HG02885 (cell line): Measurements from ENCODE around the gene PCSK6.

Experiments
- ATAC-seq: cut with Tn5 transposase; IDR thresholded peaks from one replicate; pipeline ENCODE4 v1.9.1; 2021; ENCODE audit warnings: mild to moderate bottlenecking; ENCODE audit not compliant: unreplicated experiment, poor library complexity

The PCSK6 gene

DNA sequence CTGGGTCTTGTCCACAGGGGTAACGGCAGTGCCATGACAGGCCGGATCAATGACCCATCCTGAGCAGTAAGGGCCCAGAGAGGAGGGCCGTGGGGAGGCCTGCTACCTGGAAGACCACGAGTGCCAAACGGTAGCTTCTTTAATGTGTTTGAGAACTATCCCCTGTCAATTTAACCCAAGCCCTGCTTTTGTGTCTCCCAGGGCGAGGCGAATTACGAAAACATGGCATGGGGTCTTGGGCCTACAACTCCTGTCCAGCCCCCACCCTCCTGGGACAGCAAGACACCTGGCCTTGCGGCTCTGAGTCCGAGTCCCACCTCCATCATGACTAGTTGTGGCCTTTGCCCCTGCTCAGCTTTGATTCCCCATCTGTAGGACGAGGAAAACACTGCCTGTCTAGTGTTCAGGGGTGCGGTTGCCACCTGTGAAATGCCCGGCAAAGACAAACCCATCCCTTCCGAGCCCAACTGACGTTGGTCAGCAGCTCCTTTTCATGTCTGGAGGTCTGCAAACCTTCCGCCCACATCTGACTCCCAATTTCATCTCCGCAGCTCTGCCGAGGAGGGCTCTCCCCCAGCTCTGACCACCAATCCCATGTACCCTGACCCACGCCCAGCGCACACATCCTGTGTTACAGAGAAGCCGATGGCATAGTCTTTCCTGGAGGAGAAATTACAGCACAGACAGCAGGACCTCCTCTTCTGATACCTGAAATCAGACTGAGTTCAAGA, 165.5 kb downstream of the PCSK6 start:
- ATAC-seq, result no peak

- no peak for ATAC-seq
Measured at GRCh38 chr15:101322854-101323477, 166.5 kb downstream of the PCSK6 start.

DNA sequence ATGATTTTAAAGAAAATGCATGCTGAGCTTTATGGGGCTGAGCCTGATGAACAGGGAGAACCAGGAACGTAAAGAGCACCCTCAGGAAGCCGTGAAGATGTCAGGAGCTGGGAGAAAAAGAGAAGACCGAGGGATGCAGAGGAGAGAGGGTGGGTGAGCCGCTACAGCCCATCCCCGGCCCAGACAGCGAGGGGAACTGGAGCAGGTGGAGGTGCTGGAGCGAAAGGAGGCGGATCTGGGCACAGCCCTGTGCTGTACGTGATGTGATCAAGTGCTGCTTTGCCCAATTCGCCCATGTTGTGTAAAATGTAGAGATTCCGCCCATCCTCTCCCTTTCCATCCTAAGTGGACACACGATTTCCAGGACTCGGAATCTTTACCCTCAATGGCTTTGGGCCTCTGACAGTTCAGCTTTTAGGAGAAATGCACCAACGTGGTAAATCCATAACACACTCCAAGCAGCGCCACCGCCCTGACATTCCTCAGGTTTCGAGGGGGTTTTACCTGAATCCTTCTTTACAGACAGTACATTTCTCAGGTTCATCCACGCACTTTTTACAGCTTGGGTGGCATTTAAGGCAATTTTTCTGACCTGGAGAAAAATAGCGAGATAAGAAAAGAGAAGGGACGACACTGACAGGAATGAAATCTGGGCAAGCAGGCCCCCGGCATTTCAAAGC, 167.4 kb downstream of the PCSK6 start:
- no peak for ATAC-seq

- peak; percentile 75 for ATAC-seq
Measured at GRCh38 chr15:101320501-101321052, 168.9 kb downstream of the PCSK6 start.

GRCh38 chr15:101318839-101319238, 170.7 kb downstream of the PCSK6 start:
- no peak for ATAC-seq

DNA sequence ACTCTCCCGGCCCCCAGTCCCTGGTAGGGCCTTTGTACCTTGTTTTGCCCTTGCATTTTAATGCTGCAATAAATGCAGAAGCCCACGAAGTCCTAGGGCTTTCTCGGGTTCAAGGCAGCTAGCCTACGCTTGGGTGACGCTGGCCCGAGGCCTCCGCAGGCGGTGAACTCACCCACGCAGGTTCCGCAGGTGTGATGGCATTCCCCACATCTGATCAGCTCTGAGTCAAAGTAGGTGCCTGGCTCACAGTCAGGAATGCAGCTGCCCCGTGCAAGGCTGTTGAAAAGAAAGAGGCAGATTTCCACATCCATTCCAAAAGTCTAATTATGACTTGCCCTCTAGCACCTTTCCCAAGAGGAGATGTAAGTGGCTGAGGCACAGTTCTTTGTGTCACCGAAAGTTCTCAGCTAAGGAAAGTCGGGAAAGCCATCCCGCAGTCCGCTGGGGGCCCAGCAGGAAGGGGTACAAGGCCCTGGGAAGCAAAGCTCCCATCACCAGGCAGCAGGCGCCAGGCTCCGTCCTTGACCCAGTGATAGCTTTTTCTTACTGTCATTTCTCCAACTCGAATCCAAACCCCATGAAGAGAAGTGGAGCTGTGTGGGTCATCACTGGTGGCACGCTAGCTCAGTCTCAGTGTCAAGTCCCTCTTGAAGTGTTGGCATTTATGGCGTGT, 171.2 kb downstream of the PCSK6 start:
- ATAC-seq, result no peak

DNA sequence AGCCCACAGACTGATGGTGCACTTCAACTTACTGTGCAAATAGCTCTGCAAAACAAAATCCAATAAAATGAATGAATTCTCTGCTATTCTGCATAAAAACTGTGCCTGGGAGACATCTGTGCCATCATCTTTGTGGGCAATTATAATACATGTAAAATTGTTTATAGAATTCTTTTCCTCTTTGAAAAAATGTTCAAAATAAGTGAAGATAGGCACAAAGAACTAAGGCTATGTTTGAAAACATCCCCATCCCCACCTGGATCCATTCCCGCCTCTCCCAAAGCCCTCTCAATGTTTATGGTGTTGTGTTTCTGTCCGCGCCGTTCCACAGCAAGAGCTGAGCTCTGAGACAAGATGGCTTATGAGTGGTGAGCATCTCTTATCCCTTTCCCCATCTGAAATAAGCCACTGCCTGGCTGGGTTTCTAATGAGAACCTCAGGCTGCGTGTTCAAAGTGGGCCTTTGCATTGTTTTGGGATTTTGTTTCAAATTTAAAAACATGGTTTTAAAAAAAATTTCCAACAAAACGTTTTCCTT, 172.1 kb downstream of the PCSK6 start:
- no peak for ATAC-seq

DNA sequence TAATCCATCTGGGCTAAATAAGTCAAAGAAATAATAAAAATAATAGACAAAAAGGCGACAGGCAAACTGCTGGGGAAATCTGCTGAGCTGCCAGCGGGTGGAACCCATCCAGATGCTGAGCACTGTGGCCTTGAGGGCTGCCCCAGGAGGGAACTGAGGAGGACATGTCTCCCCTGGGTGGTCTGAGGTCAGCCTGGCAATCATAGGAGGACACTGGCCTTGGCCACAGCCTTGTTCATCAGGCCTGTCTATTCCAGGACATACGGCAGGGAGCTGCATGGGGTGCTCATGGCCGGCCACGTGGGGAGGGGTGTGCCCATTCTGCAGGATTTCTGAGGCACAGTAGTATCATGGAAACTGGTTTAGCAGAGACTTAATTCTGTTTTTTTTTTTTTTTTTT, 173.0 kb downstream of the PCSK6 start:
- no peak for ATAC-seq

- ATAC-seq, result no peak
Measured at GRCh38 chr15:101315736-101316135, 173.8 kb downstream of the PCSK6 start.

DNA sequence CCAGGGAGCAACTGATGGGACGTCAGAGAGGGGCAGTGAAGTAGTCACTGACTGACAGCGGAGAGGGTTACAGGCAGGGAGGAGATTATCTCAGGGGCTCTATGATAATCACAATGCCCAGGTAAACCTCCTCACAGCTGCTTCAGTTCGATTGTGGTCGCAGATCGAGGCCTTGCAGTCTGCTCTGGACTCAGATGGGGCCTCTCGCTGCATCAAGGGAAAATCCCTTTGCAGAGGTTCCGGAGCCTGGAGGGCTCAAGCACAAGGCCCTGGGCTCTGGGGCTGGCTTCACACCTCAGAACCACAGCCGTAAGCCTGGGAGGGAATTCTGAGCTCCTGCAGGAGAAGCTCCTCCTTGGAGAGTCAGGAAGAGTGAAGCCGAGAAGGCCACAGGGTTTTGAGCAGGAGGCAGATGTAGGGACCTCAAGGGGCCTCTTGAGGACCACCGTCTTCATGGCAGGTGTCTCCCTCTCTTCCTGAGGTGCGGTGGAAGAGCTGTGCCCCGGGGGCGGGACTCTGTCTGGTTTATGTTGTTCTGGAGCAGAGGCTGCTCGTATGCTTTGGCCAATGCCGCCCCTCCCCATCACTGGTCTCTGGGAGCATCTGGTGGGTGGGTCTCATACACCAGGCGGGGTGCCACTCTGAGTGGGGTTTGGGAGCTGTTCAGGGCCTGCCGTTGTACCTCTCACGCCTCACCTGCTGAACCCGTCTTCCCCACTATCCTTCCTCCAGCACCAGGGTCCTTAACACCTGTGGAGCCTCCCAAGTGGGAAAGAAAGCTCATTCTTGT, 175.0 kb downstream of the PCSK6 start:
- no peak for ATAC-seq

DNA sequence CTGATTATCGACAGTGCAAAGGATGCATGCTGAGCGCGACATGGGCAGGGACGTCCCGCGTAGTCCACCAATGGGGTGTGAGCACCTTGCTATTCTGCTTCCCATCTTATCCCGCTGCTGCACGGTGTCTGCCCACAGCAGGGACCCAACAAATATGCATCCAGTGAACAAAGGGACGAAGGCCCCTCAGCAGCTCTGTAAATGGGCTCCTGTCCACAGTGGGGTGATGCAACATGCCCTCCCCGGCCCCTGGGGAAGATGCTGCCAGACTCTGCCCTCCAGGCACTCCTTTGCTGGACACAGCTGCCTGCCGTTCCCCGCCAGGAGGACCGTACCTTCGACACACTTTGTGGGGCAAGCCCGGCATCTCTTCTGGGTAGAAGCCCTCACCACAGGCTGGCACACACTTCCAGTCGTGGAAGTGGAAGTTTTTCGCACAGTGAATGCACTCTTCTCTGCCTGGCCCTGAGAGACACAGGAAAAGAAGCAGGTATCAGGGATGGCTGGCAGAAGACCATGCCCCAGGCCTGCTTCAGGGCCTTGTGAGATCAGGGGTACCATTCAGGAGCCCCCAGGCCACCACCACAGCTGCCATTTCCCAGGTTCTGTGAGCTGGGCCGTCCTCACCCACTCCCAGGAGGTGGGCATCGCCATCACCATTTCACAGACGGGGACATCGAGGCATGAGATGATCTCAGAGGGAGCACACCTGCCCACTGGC, 176.3 kb downstream of the PCSK6 start:
- ATAC-seq, result no peak

DNA sequence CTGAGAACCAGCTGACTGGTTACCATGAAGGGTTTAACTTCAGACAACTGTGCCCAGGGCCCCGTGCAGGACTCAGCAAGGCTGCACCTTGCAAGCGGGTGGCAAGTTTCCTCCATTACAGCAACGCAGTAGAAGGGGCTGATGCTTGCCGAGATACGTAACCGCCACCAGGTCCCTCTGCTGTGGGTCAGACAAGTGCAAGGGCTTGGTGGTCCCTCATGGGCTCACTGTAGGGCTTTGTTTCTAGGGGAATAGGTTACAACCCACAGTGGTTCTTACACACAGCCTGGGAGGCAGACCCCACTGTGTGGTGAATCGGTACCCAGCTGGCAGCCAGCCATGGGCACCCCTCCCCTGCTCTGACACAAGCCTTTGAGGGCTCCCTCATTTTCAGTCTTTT, 179.0 kb downstream of the PCSK6 start:
- no peak for ATAC-seq

- no peak for ATAC-seq
Measured at GRCh38 chr15:101310161-101310480, 179.4 kb downstream of the PCSK6 start.

DNA sequence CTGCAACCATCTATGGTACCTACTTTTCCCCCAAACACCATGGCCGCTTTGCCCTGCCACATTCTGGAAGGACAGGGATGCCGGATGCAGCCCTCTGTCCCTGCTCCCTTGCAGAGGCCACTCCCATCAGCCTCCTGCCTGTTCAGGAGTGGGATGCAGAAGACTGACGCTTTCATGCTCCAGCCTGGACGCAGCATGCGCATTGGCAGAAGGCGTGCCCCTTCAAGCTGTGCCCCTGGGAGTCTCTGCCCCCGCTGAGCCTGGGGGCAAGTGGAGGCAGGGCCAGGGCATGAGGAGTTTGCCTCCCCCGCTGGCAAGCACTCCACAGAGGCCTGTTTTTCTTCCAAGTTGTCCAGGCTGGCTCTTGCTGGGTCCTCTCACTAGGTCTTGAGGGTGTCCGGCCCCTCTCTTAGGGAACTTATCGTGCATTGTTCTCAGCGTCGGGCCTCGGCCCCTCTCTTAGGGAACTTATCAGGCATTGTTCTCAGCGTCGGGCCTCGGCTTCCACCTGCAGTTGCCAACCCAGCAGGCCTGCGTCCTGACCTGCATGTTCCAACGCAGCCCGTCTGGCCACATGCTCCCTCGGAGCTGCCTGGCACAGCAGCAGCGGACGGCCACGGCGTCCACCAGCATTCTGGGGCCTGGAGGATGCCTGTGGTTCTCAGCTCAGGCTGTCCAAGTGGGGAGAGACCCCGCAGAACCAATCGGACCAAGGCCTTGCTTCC, 179.9 kb downstream of the PCSK6 start:
- ATAC-seq, result no peak

DNA sequence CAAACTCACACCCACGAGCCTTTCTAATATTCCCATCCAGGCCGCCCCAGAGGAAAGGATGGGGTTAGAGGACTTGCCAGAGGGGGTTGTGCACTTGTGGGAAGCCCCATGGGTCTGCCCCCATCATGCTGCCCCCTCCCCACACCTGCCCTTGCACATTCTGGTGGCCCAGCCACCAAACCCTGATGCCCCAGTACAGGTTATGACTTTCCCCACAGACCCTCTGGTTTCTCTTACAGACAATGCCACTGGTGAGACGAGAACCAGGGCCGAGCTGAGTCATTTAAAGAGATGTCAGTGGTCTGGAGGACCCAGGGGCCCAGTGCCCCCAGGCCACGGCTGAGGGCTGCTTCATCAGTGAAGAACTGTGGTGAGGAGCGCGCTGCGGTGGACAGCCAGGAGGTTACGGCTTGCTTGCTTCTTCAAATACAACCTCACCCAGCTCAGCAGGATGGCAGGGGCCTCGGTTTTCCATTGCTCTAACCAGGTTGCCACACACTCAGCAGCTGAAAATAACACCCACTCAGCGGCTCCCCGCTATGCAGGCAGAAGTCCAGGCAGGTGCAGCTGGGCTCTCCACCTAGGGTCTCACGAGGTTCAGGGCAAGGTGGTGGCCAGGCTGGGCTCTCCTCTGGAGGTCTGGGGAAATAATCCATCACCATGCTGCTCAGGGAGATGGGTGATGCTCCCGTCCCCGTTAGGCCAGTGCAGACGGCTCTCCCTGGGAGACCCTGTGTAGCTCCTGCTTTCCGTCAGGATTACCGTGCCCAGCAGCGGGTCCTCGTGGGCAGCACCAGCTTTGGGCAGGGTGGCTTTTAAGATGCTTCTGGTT, 180.7 kb downstream of the PCSK6 start:
- no peak for ATAC-seq

GRCh38 chr15:101307897-101308603, 181.5 kb downstream of the PCSK6 start:
- ATAC-seq, result no peak
